Measurements from ENCODE around the gene PACSIN3.

GRCh38 chr11:47136327-47136726, 49.9 kb downstream of the PACSIN3 start:
- TF ChIP-seq, protein P1, sequence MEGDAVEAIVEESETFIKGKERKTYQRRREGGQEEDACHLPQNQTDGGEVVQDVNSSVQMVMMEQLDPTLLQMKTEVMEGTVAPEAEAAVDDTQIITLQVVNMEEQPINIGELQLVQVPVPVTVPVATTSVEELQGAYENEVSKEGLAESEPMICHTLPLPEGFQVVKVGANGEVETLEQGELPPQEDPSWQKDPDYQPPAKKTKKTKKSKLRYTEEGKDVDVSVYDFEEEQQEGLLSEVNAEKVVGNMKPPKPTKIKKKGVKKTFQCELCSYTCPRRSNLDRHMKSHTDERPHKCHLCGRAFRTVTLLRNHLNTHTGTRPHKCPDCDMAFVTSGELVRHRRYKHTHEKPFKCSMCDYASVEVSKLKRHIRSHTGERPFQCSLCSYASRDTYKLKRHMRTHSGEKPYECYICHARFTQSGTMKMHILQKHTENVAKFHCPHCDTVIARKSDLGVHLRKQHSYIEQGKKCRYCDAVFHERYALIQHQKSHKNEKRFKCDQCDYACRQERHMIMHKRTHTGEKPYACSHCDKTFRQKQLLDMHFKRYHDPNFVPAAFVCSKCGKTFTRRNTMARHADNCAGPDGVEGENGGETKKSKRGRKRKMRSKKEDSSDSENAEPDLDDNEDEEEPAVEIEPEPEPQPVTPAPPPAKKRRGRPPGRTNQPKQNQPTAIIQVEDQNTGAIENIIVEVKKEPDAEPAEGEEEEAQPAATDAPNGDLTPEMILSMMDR (IDR thresholded peaks at IDR 0.05; ENCODE audit: extremely low read depth in 1 of 2, insufficient read depth in 1 of 2, low read depth in 1 of 2, low read length in 2 of 2) = no peak
- no peak for TF ChIP-seq EZH2 (IDR thresholded peaks at IDR 0.05; ENCODE audit: borderline replicate concordance, low read depth, low read length, severe bottlenecking)
- no peak for TF ChIP-seq JUN (IDR thresholded peaks at IDR 0.05; ENCODE audit: borderline replicate concordance, insufficient read depth, insufficient read length, low read depth)
- no peak for TF ChIP-seq POLR2A (IDR thresholded peaks at IDR 0.05; ENCODE audit: low read depth, low read length)

All from endothelial cell of umbilical vein (primary cell).